HL-60 (cell line): ENCODE results near the gene TDRD9.

ENCODE experiments used
- DNase-seq, 2 experiments: peaks; one replicate each; pipeline ENCODE4 v3.0.0-alpha.2; 2010 to 2020; ENCODE audit warnings: low read depth in 1 of 2, low spot score in 1 of 2
- H3K27ac ChIP-seq: fragments of 250-450 bp; sonication (Bioruptor Pico); replicated peaks from 2 replicates; pipeline ENCODE4 v1.5.1; 2020; ENCODE audit warnings: mild to moderate bottlenecking, moderate library complexity
- H3K27me3 ChIP-seq: fragments of 250-450 bp; sonication (Bioruptor Pico); 2 replicates; pipeline ENCODE4 v1.5.1; 2021; ENCODE audit warnings: mild to moderate bottlenecking, moderate library complexity; ENCODE audit not compliant: insufficient read depth, poor library complexity, severe bottlenecking
- H3K4me3 ChIP-seq: replicated peaks from 2 replicates; pipeline ENCODE4 v1.5.1; 2011; ENCODE audit warnings: mild to moderate bottlenecking, control low read depth, low read length; ENCODE audit not compliant: insufficient read depth
- CTCF ChIP-seq: IDR thresholded peaks from one replicate; pipeline ENCODE4 v1.5.1; 2011; ENCODE audit warnings: low read length, control low read depth, inconsistent platforms; ENCODE audit not compliant: insufficient read depth
- GABPA ChIP-seq: IDR thresholded peaks from 2 replicates; pipeline ENCODE4 v1.6.1; 2012; ENCODE audit warnings: low read depth
- POLR2AphosphoS5 ChIP-seq: IDR thresholded peaks from 2 replicates; pipeline ENCODE4 v1.6.1; 2012; ENCODE audit warnings: low read depth
- SPI1 ChIP-seq: IDR thresholded peaks from 2 replicates; pipeline ENCODE4 v1.6.1; 2012; ENCODE audit warnings: low read depth, mild to moderate bottlenecking, borderline replicate concordance
- TF ChIP-seq, protein P1 (sequence below): IDR thresholded peaks from 2 replicates; pipeline ENCODE4 v1.6.1; 2012; ENCODE audit warnings: low read depth; ENCODE audit not compliant: insufficient replicate concordance

Gene TDRD9

DNA sequence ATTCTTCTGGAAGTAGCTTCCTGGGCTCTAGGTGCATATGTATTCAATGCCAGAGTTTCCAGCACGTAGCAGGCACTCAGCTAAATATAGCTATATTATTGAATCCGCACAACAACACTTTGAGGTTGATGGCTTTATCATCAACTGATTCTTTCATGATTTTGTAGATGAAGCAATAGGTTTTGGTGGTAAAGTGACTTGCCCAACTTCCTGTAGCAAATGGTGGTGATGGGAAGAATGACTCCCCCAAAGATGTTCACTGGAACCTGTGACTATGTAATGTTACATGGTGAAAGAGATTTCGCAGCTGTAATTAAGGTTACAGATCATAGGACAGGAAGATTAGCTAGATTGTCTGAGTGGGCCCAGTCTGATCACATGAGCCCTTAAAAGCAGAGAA, 3.2 kb downstream of the TDRD9 start:
- no peak overlapping the region for H3K4me3 ChIP-seq
- peak overlapping the region; percentile 77 for H3K27ac ChIP-seq
- DNase-seq = peak; percentile 83 to 89
- no peaks in the 10 kb centered on the region for H3K27me3 ChIP-seq
- TF ChIP-seq SPI1 = no peak
- TF ChIP-seq CTCF = no peak
- TF ChIP-seq, protein P1, sequence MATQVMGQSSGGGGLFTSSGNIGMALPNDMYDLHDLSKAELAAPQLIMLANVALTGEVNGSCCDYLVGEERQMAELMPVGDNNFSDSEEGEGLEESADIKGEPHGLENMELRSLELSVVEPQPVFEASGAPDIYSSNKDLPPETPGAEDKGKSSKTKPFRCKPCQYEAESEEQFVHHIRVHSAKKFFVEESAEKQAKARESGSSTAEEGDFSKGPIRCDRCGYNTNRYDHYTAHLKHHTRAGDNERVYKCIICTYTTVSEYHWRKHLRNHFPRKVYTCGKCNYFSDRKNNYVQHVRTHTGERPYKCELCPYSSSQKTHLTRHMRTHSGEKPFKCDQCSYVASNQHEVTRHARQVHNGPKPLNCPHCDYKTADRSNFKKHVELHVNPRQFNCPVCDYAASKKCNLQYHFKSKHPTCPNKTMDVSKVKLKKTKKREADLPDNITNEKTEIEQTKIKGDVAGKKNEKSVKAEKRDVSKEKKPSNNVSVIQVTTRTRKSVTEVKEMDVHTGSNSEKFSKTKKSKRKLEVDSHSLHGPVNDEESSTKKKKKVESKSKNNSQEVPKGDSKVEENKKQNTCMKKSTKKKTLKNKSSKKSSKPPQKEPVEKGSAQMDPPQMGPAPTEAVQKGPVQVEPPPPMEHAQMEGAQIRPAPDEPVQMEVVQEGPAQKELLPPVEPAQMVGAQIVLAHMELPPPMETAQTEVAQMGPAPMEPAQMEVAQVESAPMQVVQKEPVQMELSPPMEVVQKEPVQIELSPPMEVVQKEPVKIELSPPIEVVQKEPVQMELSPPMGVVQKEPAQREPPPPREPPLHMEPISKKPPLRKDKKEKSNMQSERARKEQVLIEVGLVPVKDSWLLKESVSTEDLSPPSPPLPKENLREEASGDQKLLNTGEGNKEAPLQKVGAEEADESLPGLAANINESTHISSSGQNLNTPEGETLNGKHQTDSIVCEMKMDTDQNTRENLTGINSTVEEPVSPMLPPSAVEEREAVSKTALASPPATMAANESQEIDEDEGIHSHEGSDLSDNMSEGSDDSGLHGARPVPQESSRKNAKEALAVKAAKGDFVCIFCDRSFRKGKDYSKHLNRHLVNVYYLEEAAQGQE = no peak
- peak; percentile 86 for TF ChIP-seq POLR2AphosphoS5
- TF ChIP-seq GABPA = peak; percentile 64; the same call in 1 of the 2 replicates

- Histone ChIP-seq H3K4me3 (no peak overlapping the region), H3K27me3 (no peaks in the 10 kb centered on the region), H3K27ac (peak overlapping the region; percentile 77)
- peak; percentile 57 to 71 for DNase-seq
- peak; percentile 67 for TF ChIP-seq GABPA
- TF ChIP-seq, protein P1 = no peak
Observed at GRCh38 chr14:103932791-103933490, 4.7 kb downstream of the TDRD9 start.

- Histone ChIP-seq H3K27ac (no peak overlapping the region), H3K27me3 (peaks cover 1% of the 10 kb centered on the region), H3K4me3 (no peak overlapping the region)
- no peak for DNase-seq
- TF ChIP-seq GABPA = no peak
- TF ChIP-seq POLR2AphosphoS5 = no peak
- TF ChIP-seq, protein P1 = no peak
- no peak for TF ChIP-seq CTCF
- no peak for TF ChIP-seq SPI1
Observed at GRCh38 chr14:103935102-103935501, 6.8 kb downstream of the TDRD9 start.
